ENCODE data around the gene CPLANE2. TPM values are rescaled to one million over a fixed set of nuclear protein-coding genes. Genes with fewer than 3 reads are reported as not detected.

The CPLANE2 gene
- total RNA-seq, 4 donors from 2014 or later: 6.0 to 17.2 (median 10.4) TPM

DNA sequence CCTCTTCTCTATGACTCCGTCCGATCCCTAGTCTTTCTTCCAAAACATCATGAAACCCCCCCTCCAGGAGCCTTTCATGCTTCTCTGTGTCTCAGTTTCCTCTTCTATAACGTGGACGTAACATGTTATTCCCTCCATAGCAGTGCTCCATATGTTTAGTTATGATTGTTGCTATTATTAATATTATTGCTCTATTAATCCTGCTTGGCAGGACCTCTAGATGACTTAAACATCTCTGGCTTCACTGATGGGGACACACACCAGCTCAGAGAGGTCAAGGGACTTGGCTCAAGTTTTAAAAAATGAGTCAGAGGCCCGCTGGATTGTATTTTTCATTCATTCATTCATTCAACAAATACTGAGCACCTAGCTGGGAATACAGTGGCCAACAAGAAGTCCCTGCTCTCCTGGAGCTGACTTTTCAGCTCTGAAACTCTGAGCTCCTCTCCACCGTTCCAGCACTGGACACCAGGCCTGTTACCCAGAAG is 404 bp upstream of the CPLANE2 start:
- intact Hi-C loops (cut with DNase I; ENCODE audit: low total_unique reads): no loop called here
- WGBS, 2 donors: 21 to 22% methylated on average over 6 of the region's 6 CpGs
- TF ChIP-seq, protein P1, sequence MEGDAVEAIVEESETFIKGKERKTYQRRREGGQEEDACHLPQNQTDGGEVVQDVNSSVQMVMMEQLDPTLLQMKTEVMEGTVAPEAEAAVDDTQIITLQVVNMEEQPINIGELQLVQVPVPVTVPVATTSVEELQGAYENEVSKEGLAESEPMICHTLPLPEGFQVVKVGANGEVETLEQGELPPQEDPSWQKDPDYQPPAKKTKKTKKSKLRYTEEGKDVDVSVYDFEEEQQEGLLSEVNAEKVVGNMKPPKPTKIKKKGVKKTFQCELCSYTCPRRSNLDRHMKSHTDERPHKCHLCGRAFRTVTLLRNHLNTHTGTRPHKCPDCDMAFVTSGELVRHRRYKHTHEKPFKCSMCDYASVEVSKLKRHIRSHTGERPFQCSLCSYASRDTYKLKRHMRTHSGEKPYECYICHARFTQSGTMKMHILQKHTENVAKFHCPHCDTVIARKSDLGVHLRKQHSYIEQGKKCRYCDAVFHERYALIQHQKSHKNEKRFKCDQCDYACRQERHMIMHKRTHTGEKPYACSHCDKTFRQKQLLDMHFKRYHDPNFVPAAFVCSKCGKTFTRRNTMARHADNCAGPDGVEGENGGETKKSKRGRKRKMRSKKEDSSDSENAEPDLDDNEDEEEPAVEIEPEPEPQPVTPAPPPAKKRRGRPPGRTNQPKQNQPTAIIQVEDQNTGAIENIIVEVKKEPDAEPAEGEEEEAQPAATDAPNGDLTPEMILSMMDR (IDR thresholded peaks at IDR 0.05): no peak
- TF ChIP-seq POLR2A (IDR thresholded peaks at IDR 0.05): no peak
- H3K4me3 ChIP-seq (ENCODE audit: low read depth, poor library complexity, severe bottlenecking): no peak overlapping the region
- DNase-seq (ENCODE audit: low spot score in 2 of 2): no peak

DNA sequence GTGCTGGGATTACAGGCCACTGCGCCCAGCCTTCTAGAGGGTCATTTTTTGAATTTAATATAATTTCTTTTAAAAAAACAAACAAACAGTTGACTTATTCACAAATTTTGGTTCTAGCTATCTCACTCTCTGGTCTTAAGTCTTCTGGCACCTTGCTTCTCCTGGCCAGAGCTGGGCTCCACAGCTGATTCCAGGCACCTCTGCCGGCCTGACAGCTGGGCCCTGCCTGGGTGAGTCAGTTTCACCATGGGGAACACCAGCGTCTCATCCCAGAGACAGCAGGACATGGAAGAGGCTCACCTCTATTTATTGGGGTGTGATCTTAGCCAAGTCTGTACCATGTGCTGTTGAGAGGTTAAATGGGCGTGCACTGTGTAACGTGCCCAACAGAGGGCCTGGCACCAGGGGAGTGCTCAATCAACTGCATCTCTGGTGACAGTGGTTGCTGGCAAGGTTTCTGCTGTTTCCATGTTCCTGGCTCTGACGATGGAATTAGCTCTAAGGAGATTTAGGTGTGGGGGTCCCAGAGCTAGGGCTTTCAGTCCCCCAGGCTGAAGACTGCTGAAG is 956 bp downstream of the CPLANE2 start:
- DNase-seq (ENCODE audit: low spot score in 2 of 2): peak in 1 of 2 donors; percentile 66
- TF ChIP-seq, protein P1 (IDR thresholded peaks at IDR 0.05): no peak
- no peak for TF ChIP-seq POLR2A (IDR thresholded peaks at IDR 0.05)
- intact Hi-C loops (cut with DNase I; ENCODE audit: low total_unique reads): no loop called here
- H3K4me3 ChIP-seq (ENCODE audit: low read depth, poor library complexity, severe bottlenecking): peak overlapping the region; percentile 57
- whole genome bisulfite sequencing, 2 donors: 25 to 36% methylated on average over 6 of the region's 6 CpGs

DNA sequence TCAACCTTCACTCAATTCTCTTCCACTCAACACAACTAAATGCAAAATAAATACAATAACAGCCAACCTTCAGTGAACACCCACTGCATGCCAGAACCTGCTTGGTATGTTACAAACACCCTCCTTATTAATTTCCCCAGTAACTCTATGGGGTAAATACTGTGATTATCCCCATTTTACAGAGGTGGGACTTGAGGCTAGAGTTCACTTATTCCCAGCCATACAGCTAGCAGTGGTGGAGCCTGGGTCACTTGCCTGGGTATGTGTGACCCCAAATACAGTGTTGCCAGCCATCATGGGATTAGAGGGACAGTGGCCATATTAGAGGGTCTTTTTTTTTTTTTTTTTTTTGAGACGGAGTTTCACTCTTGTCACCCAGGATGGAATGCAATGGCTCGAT is 1.6 kb downstream of the CPLANE2 start:
- H3K4me3 ChIP-seq (ENCODE audit: low read depth, poor library complexity, severe bottlenecking): no peak overlapping the region
- DNase-seq (ENCODE audit: low spot score in 2 of 2): no peak
- 84 to 95% methylated on average over 2 of the region's 2 CpGs for WGBS, 2 donors
- no peak for TF ChIP-seq POLR2A (IDR thresholded peaks at IDR 0.05)
- TF ChIP-seq, protein P1 (IDR thresholded peaks at IDR 0.05): no peak
- intact Hi-C loops (cut with DNase I; ENCODE audit: low total_unique reads): no loop called here

DNA sequence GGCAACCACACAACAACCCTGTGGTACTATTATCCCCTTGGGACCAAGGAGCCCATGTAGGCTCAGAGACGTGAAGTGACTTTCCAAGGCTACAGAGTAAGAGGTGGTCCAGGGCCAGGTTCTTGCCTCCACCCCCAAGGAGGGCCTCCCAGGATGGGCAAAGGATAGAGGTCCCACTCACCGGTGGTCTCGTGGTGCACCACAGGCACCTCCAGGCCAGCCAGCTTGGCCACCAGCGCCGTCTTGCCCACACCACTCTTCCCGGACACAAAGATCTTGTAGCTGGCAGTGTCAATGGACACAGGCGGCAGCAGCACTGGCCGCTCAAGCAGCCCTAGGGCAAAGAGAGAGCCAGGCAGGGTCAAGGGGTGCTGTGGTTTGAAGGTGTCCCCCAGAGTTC is 3.6 kb downstream of the CPLANE2 start:
- TF ChIP-seq POLR2A (IDR thresholded peaks at IDR 0.05): no peak
- TF ChIP-seq, protein P1 (IDR thresholded peaks at IDR 0.05): no peak
- no peak overlapping the region for H3K4me3 ChIP-seq (ENCODE audit: low read depth, poor library complexity, severe bottlenecking)
- intact Hi-C loops (cut with DNase I; ENCODE audit: low total_unique reads): no loop called here
- no peak for DNase-seq (ENCODE audit: low spot score in 2 of 2)
- 94% methylated on average over 8 of the region's 8 CpGs for WGBS, 2 donors

DNA sequence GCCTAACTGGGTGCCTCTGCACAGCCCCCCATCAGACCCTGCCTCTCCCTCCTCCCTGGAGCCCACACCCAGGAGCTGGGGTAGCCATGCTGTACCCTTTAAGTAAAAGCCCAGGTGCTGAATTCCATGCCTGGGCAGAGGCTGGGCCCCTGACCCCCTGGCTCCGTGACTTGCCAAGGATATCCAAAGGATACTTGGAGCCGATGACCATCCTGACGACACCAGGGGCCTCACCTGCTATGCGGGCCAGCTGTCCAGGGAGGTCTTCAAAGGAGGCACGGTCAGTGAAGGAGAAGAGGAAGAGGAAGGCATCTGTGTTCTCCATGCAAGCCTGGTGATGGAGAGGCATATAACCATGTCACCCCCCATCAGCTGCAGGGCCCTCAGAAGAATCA is 4.7 kb downstream of the CPLANE2 start:
- 84 to 96% methylated on average over 5 of the region's 5 CpGs for WGBS, 2 donors
- no peak overlapping the region for H3K4me3 ChIP-seq (ENCODE audit: low read depth, poor library complexity, severe bottlenecking)
- no peak for DNase-seq (ENCODE audit: low spot score in 2 of 2)
- intact Hi-C loops (cut with DNase I; ENCODE audit: low total_unique reads): no loop called here
- TF ChIP-seq POLR2A (IDR thresholded peaks at IDR 0.05): no peak
- TF ChIP-seq, protein P1 (IDR thresholded peaks at IDR 0.05): no peak
